Choroid plexus epithelial cell (primary cell): ENCODE results near the gene HNRNPL.

Source experiments
- DNase-seq: peaks from one replicate; pipeline ENCODE4 v3.0.0-alpha.2; 2010; ENCODE audit warnings: low read depth
- H3K4me3 ChIP-seq: 2 replicates; pipeline ENCODE4 v1.5.1; 2011; ENCODE audit warnings: low read depth, mild to moderate bottlenecking, control low read depth, low read length, moderate library complexity
- CTCF ChIP-seq: conservative IDR thresholded peaks from 2 replicates; pipeline ENCODE4 v1.5.1; 2011; ENCODE audit warnings: low read depth, mild to moderate bottlenecking, control low read depth, inconsistent platforms, low read length, moderate library complexity

HNRNPL gene

GRCh38 chr19:38837656-38838121, 12.1 kb downstream of the HNRNPL start:
- no peak for DNase-seq
- TF ChIP-seq CTCF, result no peak
- H3K4me3 ChIP-seq, result no peak overlapping the region

- no peak for TF ChIP-seq CTCF
- H3K4me3 ChIP-seq, result no peak overlapping the region
- no peak for DNase-seq
Measured at GRCh38 chr19:38836983-38837626, 12.7 kb downstream of the HNRNPL start.

GRCh38 chr19:38836159-38836982, 13.4 kb downstream of the HNRNPL start:
- no peak for DNase-seq
- TF ChIP-seq CTCF, result no peak
- H3K4me3 ChIP-seq, result no peak overlapping the region

GRCh38 chr19:38834590-38834989, 15.2 kb downstream of the HNRNPL start:
- no peak for DNase-seq
- no peak overlapping the region for H3K4me3 ChIP-seq
- TF ChIP-seq CTCF, result no peak

- no peak overlapping the region for H3K4me3 ChIP-seq
- TF ChIP-seq CTCF, result no peak
- no peak for DNase-seq
Measured at GRCh38 chr19:38834104-38834490, 15.7 kb downstream of the HNRNPL start.

GRCh38 chr19:38833092-38833425, 16.7 kb downstream of the HNRNPL start:
- DNase-seq, result no peak
- no peak overlapping the region for H3K4me3 ChIP-seq
- no peak for TF ChIP-seq CTCF

GRCh38 chr19:38831142-38831605, 18.6 kb downstream of the HNRNPL start:
- peak overlapping the region; percentile 76 for H3K4me3 ChIP-seq
- no peak for TF ChIP-seq CTCF
- DNase-seq, result peak; percentile 99
